Gastrocnemius medialis (tissue), 4 donors: ENCODE data around the gene EFR3B.
A peak's percentile ranks its signal among the peaks of the same experiment; 100 is the strongest.

Experiments
- POLR2A ChIP-seq, 2 donors: fragments of 450-650 bp; IDR thresholded peaks; one replicate each; pipeline ENCODE4 v1.6.1; 2017; ENCODE audit warnings: antibody characterized with exemption in 2 of 2, mild to moderate bottlenecking in 2 of 2, moderate library complexity in 2 of 2
- TF ChIP-seq, protein P1 (sequence below), 5 experiments: fragments of 450-650 bp in 3 of 5; fragments of 200-600 bp in 2 of 5; sonication (generic) in 2 of 5; IDR thresholded peaks in 4 of 5; conservative IDR thresholded peaks in 1 of 5; 1 replicate in 4 of 5; 2 replicates in 1 of 5; pipeline ENCODE4 v1.5.1; 2016 to 2019; ENCODE audit warnings: antibody characterized with exemption in 5 of 5, mild to moderate bottlenecking in 3 of 5, moderate library complexity in 3 of 5

DNA sequence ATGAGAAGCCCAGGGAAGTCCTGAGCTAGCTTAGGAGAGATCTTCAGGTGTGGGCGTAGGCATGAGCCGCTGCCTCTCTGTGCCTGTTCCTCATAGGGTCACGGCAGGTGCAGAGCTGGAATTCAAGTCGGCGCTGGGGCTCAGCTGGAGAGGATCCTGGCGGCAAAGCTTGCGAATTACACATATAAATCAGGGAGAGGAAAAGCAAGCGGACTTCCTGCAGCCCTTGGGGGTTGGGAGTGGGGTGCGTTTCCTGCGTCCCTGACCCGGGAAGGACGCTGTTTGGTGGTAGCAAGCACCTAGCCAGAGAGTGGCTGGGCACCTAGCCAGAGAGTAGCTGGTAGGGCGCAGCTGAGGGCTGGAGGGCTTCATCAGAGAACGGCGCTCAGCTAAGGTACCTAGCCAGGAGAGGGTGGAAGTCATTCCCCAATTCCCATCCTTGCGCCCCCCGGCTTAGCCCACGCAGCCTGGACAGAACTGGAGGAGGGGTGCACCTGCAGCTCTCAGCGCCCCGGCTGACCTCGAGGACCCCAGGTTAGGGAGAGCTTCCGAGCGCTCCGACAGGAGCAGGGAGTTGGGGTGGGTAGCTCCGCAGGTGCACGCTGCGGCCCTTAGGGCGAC is 459 bp upstream of the EFR3B start:
- no peak for TF ChIP-seq POLR2A (IDR thresholded peaks at IDR 0.05)
- TF ChIP-seq, protein P1, sequence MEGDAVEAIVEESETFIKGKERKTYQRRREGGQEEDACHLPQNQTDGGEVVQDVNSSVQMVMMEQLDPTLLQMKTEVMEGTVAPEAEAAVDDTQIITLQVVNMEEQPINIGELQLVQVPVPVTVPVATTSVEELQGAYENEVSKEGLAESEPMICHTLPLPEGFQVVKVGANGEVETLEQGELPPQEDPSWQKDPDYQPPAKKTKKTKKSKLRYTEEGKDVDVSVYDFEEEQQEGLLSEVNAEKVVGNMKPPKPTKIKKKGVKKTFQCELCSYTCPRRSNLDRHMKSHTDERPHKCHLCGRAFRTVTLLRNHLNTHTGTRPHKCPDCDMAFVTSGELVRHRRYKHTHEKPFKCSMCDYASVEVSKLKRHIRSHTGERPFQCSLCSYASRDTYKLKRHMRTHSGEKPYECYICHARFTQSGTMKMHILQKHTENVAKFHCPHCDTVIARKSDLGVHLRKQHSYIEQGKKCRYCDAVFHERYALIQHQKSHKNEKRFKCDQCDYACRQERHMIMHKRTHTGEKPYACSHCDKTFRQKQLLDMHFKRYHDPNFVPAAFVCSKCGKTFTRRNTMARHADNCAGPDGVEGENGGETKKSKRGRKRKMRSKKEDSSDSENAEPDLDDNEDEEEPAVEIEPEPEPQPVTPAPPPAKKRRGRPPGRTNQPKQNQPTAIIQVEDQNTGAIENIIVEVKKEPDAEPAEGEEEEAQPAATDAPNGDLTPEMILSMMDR (IDR thresholded peaks at IDR 0.05 in 4 of 5, conservative IDR thresholded peaks at IDR 0.05 in 1 of 5) = peak in 3 of 5 experiments; percentile 10 to 22 (median 13)
